Esophagus squamous epithelium (tissue), 5 donors: ENCODE measurements around the gene LAMA3. TPM values are rescaled to one million over a fixed set of nuclear protein-coding genes. Genes with fewer than 3 reads are reported as not detected.

ENCODE experiments used
- DNase-seq: peaks from one replicate; lab custom pipeline; 2025; lab: John Stamatoyannopoulos, UW
- H3K27ac ChIP-seq, 4 donors: fragments of 200-600 bp; sonication (generic); one replicate each; pipeline ENCODE4 v1.5.1; 2016 to 2019; ENCODE audit warnings: mild to moderate bottlenecking in 1 of 4
- H3K27me3 ChIP-seq, 4 donors: fragments of 200-600 bp; sonication (generic); 1 replicate in 3 of 4; 2 replicates in 1 of 4; pipeline versions ENCODE4 v1.5.1 to v1.6.0; 2017 to 2021; ENCODE audit warnings: antibody characterized with exemption in 1 of 4
- H3K36me3 ChIP-seq, 3 donors: fragments of 200-600 bp; sonication (generic); one replicate each; pipeline ENCODE4 v1.5.1; 2016 to 2019
- H3K4me1 ChIP-seq, 3 donors: fragments of 200-600 bp; sonication (generic); one replicate each; pipeline ENCODE4 v1.5.1; 2017 to 2019
- H3K4me3 ChIP-seq, 4 donors: fragments of 200-600 bp; sonication (generic); 1 replicate in 3 of 4; 2 replicates in 1 of 4; pipeline ENCODE4 v1.5.1; 2016 to 2019; ENCODE audit warnings: mild to moderate bottlenecking in 2 of 4, moderate library complexity in 1 of 4
- H3K9me3 ChIP-seq, 3 donors: fragments of 200-600 bp; sonication (generic); one replicate each; pipeline ENCODE4 v1.5.1; 2016 to 2019
- CTCF ChIP-seq, 6 experiments: fragments of 450-650 bp in 4 of 6; fragments of 200-600 bp in 2 of 6; sonication (generic) in 2 of 6; IDR thresholded peaks; one replicate each; pipeline ENCODE4 v1.5.1; 2016 to 2019; ENCODE audit warnings: antibody characterized with exemption in 6 of 6, mild to moderate bottlenecking in 4 of 6, moderate library complexity in 4 of 6
- POLR2A ChIP-seq, 4 donors: fragments of 450-650 bp; IDR thresholded peaks; one replicate each; pipeline ENCODE4 v1.6.1; 2017; ENCODE audit warnings: antibody characterized with exemption in 4 of 4, mild to moderate bottlenecking in 4 of 4, moderate library complexity in 3 of 4
- WGBS, 2 donors: methylation state at CpG; one replicate each; pipeline ENCODE4 v1.1.5; 2018; 5-methylcytosine and 5-hydroxymethylcytosine counted together
- intact Hi-C: fragments of 100-400 bp; cut with DNase I; formaldehyde crosslinking; loops from one replicate; pipeline ENCODE4 v1.15.0; 2022
- total RNA-seq, 4 donors: library from RNA; depleted of rRNA; stranded (reverse); fragments of >200 nt; gene quantifications; one replicate each; pipeline ENCODE4 v1.1.0, GENCODE V29; 2016
- donor health status: DM: yes; HTN: yes; CAD: no.

Gene LAMA3
- total RNA-seq, 4 donors from 2014 or later = 28.7 to 81.3 (median 44.8) TPM

- no peak overlapping the region for H3K27ac ChIP-seq
Measured at GRCh38 chr18:23845988-23846630, 156.9 kb downstream of the LAMA3 start.

GRCh38 chr18:23847321-23847986, 158.2 kb downstream of the LAMA3 start:
- H3K4me3 ChIP-seq = no peak overlapping the region
- no peaks in the 10 kb centered on the region for H3K9me3 ChIP-seq
- H3K27ac ChIP-seq = no peak overlapping the region
- WGBS, 2 donors = 93% methylated on average over 2 of the region's 19 CpGs; no CpG with 5 or more reads in 1 of the 2 donors
- H3K36me3 ChIP-seq = peaks cover 0 to 77% (median 0%) of the 10 kb centered on the region in 3 donors
- intact Hi-C loops = no loop called here
- no peak for DNase-seq
- no peaks in the 10 kb centered on the region for H3K4me1 ChIP-seq
- TF ChIP-seq POLR2A (IDR thresholded peaks at IDR 0.05) (no peak), CTCF (IDR thresholded peaks at IDR 0.05) (no peak)
- no peaks in the 10 kb centered on the region for H3K27me3 ChIP-seq

More at GRCh38 chr18:23845988-23846630, 156.9 kb downstream of the LAMA3 start:
- WGBS, 2 donors = 85 to 96% methylated on average over 5 to 6 of the region's 15 CpGs
- Histone ChIP-seq H3K4me3 (no peak overlapping the region), H3K27me3 (no peaks in the 10 kb centered on the region), H3K4me1 (no peaks in the 10 kb centered on the region), H3K36me3 (peaks cover 0 to 76% (median 0%) of the 10 kb centered on the region in 3 donors), H3K9me3 (no peaks in the 10 kb centered on the region)
- no peak for DNase-seq
- intact Hi-C loops = no loop called here
- TF ChIP-seq POLR2A (IDR thresholded peaks at IDR 0.05) (no peak), CTCF (IDR thresholded peaks at IDR 0.05) (no peak)

- TF ChIP-seq CTCF (IDR thresholded peaks at IDR 0.05) (no peak), POLR2A (IDR thresholded peaks at IDR 0.05) (no peak)
- H3K27me3 ChIP-seq = no peaks in the 10 kb centered on the region
- no peaks in the 10 kb centered on the region for H3K4me1 ChIP-seq
- H3K9me3 ChIP-seq = no peaks in the 10 kb centered on the region
- intact Hi-C loops = no loop called here
- WGBS, 2 donors = 21 to 30% methylated on average over 1 of the region's 1 CpG
- no peak overlapping the region for H3K4me3 ChIP-seq
- H3K36me3 ChIP-seq = peaks cover 0 to 71% (median 0%) of the 10 kb centered on the region in 3 donors
- no peak for DNase-seq
- H3K27ac ChIP-seq = no peak overlapping the region
Measured at GRCh38 chr18:23849141-23849540, 159.9 kb downstream of the LAMA3 start.

- Histone ChIP-seq H3K9me3 (no peaks in the 10 kb centered on the region), H3K4me1 (no peaks in the 10 kb centered on the region), H3K4me3 (no peak overlapping the region), H3K27me3 (no peaks in the 10 kb centered on the region), H3K36me3 (peaks cover 0 to 61% (median 0%) of the 10 kb centered on the region in 3 donors), H3K27ac (no peak overlapping the region)
- TF ChIP-seq CTCF (IDR thresholded peaks at IDR 0.05) (no peak), POLR2A (IDR thresholded peaks at IDR 0.05) (no peak)
- DNase-seq = no peak
- intact Hi-C loops = no loop called here
- 92 to 93% methylated on average over 3 of the region's 3 CpGs for WGBS, 2 donors
Measured at GRCh38 chr18:23850215-23850614, 161.0 kb downstream of the LAMA3 start.

GRCh38 chr18:23851470-23852002, 162.3 kb downstream of the LAMA3 start:
- Histone ChIP-seq H3K9me3 (no peaks in the 10 kb centered on the region), H3K27ac (no peak overlapping the region), H3K4me3 (no peak overlapping the region), H3K4me1 (no peaks in the 10 kb centered on the region), H3K36me3 (peaks cover 0 to 53% (median 0%) of the 10 kb centered on the region in 3 donors), H3K27me3 (no peaks in the 10 kb centered on the region)
- TF ChIP-seq POLR2A (IDR thresholded peaks at IDR 0.05) = no peak
- no peak for TF ChIP-seq CTCF (IDR thresholded peaks at IDR 0.05)
- 80 to 84% methylated on average over 3 of the region's 3 CpGs for WGBS, 2 donors
- DNase-seq = no peak
- intact Hi-C loops = no loop called here
